Kidney (tissue), 14 donors: Measurements from ENCODE around the gene ME3. TPM values are rescaled to one million over a fixed set of nuclear protein-coding genes. Genes with fewer than 3 reads are reported as not detected.

Experiments
- DNase-seq, 5 donors: peaks; one replicate each; pipeline ENCODE4 v3.0.0-alpha.2; 2013 to 2020
- FAIRE-seq: peaks from 2 replicates; lab custom pipeline; 2012; peaks lifted over from hg19 to GRCh38; lab: Jason Lieb, UNC
- H3K27ac ChIP-seq, 2 donors: one replicate each; pipeline ENCODE4 v1.7.0; 2013; ENCODE audit warnings: low read depth in 2 of 2, low read length in 2 of 2, inconsistent platforms in 1 of 2
- H3K27me3 ChIP-seq: one replicate; pipeline ENCODE4 v1.7.1; 2013; ENCODE audit warnings: low read length, inconsistent platforms; ENCODE audit not compliant: control insufficient read depth, insufficient read depth
- H3K36me3 ChIP-seq, 3 donors: one replicate each; pipeline versions ENCODE4 v1.7.0 to v1.7.1; 2013; ENCODE audit warnings: low read length in 3 of 3, control low read depth in 1 of 3, inconsistent platforms in 1 of 3; ENCODE audit not compliant: insufficient read depth in 3 of 3, control insufficient read depth in 2 of 3
- H3K4me1 ChIP-seq, 3 donors: one replicate each; pipeline versions ENCODE4 v1.7.0 to v1.7.1; 2013; ENCODE audit warnings: low read length in 3 of 3, inconsistent platforms in 1 of 3, low read depth in 1 of 3; ENCODE audit not compliant: control insufficient read depth in 2 of 3, insufficient read depth in 2 of 3
- H3K4me3 ChIP-seq, 3 donors: one replicate each; pipeline versions ENCODE4 v1.7.0 to v1.8.1; 2013; ENCODE audit warnings: low read length in 3 of 3, control low read depth in 1 of 3, inconsistent platforms in 1 of 3
- H3K9ac ChIP-seq, 3 donors: one replicate each; pipeline versions ENCODE4 v1.7.0 to v1.7.1; 2013; ENCODE audit warnings: low read length in 3 of 3, control low read depth in 1 of 3, inconsistent platforms in 1 of 3
- H3K9me3 ChIP-seq, 3 donors: one replicate each; pipeline versions ENCODE4 v1.7.0 to v1.7.1; 2013; ENCODE audit warnings: low read length in 3 of 3, control low read depth in 1 of 3, inconsistent platforms in 1 of 3; ENCODE audit not compliant: control insufficient read depth in 2 of 3, insufficient read depth in 1 of 3
- CTCF ChIP-seq: IDR thresholded peaks from 3 replicates; pipeline ENCODE4 v1.5.1; 2012; ENCODE audit warnings: mild to moderate bottlenecking, moderate library complexity, borderline replicate concordance; ENCODE audit not compliant: insufficient read depth; ENCODE audit errors: extremely low read depth
- intact Hi-C: fragments of 100-400 bp; cut with DNase I; formaldehyde crosslinking; loops from one replicate; pipeline ENCODE4 v1.11.1; 2022
- polyA plus RNA-seq: library from polyadenylated mRNA; stranded (reverse); fragments of 350-450 nt; fragmentation: Illumina TruSeq; extraction: RNeasy Lipid Tissue Mini Kit (QIAGEN cat#74804); gene quantifications from one replicate; pipeline ENCODE4 v1.2.3, GENCODE V29; 2014; ENCODE audit warnings: low read depth, low replicate concordance; ENCODE audit not compliant: insufficient read depth
- total RNA-seq: library from RNA; stranded (reverse); fragmentation: NEBNext Ultra II Directional; extraction: Animal tissue kit (Norgen Biotek cat#: 25700); gene quantifications from one replicate; pipeline ENCODE4 v1.2.1, GENCODE V29; 2021
- donor health status: control.
- donor health status: control.
- donor health status: control.
- donor health status: control.
- donor health status: control.
- donor health status: DM: yes; HTN: yes; CAD: no.
- donor health status: Normal renal cell carcinoma (clear cell type).

Gene ME3
- total and polyA plus RNA-seq, 2 donors from 2014 or later, result 13.2 to 32.2 TPM

DNA sequence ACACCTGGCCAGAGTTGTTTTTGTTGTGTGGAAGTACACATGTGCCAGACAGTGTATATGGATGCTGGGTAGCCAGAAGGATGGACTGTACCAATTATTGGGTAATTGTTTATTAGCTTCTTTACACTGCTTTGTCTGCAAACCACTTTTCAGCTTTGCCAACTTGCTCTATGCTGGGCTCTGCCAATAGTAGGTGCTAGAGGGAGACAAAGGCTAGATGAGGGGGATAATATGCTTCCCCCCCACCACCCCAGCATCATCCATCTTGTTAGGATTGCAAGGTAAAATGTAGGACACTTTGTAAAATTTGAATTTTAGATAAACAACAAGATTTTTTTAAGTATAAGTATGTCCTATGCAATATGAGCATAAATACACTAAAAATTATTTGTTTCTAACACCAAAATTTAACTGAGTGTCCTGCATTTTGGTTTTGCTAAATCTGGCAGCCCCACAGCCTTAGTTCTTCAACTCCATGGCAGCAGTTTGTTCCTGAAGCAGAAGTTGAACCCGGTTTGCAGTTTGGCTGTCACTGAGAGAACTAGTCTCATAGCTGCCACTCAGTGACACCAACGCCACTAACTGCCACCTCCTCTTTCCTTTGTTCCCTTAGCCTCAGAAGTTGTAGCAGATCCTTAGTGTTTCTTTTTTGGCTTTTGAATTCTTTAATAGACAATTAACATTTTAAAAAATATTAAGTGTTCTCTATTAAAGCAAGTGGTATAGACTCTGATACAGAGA lies 219.0 kb downstream of the ME3 start:
- no peaks in the 10 kb centered on the region for H3K27me3 ChIP-seq
- H3K9ac ChIP-seq, result no peak overlapping the region
- DNase-seq (no peak), FAIRE-seq (no peak)
- no peak for TF ChIP-seq CTCF
- H3K36me3 ChIP-seq, result no peaks in the 10 kb centered on the region
- intact Hi-C loops, result no loop called here
- H3K4me3 ChIP-seq, result no peak overlapping the region
- no peak overlapping the region for H3K27ac ChIP-seq
- no peaks in the 10 kb centered on the region for H3K9me3 ChIP-seq
- H3K4me1 ChIP-seq, result no peaks in the 10 kb centered on the region

DNA sequence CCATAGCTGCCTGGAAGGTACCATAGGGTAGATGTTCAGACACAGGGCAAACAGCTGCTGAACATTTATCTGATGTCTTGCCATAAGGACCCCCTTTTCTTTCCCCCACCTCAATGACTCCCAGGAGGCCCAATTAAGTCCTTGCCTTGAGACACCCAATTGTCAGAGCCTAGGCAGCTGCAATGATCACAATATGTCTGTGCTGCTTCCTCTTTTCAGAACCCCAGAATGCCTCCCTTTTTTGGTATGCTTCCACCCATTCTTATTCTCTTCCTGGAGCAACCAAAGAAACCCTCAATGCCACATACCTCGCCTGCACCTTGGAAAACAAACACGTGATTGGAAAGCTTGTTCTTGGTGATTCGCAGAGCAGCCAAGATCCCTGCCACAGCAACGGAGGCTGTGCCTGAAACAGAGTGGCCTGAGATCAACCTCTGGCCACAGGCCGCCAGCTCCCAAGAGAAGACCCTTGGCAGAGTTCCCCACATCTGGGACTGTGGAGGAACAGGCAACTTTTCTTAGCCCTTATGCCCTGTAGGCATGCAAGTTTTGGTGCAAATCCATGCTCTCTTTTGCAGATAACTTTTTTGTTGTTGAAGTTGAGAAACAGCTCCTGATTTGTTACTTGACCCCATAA lies 222.3 kb downstream of the ME3 start:
- H3K27me3 ChIP-seq, result no peaks in the 10 kb centered on the region

DNA sequence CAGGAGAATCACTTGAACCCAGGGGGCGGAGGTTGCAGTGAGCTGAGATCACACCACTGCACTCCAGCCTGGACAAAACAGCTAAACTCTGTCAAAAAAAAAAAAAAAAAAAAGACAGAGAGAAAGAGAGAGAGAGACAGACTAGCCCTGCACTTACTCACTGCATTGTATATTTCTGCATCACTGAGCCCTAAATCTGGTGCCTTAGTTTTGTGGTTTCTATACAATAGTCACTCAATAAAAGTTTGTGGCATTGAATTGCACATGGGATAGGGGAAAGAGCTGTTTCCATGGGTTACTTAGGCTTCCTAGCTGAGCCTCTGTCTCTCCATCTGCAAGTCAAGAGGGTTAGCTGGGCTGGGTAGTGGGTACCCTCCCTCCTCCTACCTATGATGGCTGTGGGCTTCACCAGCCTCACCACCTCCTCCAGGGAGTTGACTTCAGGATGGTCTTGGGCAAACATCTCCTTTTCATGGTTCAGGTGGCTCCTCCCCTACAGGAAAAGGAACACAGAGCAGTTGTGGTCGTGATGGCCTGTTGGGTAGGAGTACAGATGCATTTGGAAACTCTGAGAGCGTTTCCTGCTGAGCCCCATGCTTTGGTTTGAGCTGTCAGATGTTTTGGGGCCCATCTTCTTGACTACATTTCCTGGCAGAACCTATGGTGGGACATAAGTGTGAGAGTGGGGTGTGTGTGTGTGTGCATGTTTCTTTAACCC lies 224.5 kb downstream of the ME3 start:
- Histone ChIP-seq H3K27me3 (no peaks in the 10 kb centered on the region), H3K27ac (no peak overlapping the region), H3K4me3 (no peak overlapping the region), H3K4me1 (no peaks in the 10 kb centered on the region), H3K36me3 (peaks cover 0 to 11% (median 5%) of the 10 kb centered on the region in 3 donors), H3K9ac (no peak overlapping the region), H3K9me3 (no peaks in the 10 kb centered on the region)
- DNase-seq (no peak), FAIRE-seq (no peak)
- intact Hi-C loops, result no loop called here
- TF ChIP-seq CTCF, result no peak

More for the DNA sequence above, 222.3 kb downstream of the ME3 start:
- Histone ChIP-seq H3K4me1 (no peaks in the 10 kb centered on the region), H3K27ac (no peak overlapping the region), H3K9me3 (no peaks in the 10 kb centered on the region), H3K4me3 (no peak overlapping the region), H3K9ac (no peak overlapping the region), H3K36me3 (peaks cover 0 to 3% (median 0%) of the 10 kb centered on the region in 3 donors)
- DNase-seq, result no peak
- no peak for FAIRE-seq
- no peak for TF ChIP-seq CTCF
- intact Hi-C loops, result no loop called here
